GM21737 (cell line): ENCODE measurements around the gene ABCA7.

ENCODE experiments used
- ATAC-seq: cut with Tn5 transposase; IDR thresholded peaks from one replicate; pipeline ENCODE4 v1.9.1; 2021; ENCODE audit warnings: mild to moderate bottlenecking, moderate library complexity; ENCODE audit not compliant: unreplicated experiment

Gene ABCA7

GRCh38 chr19:1039646-1040475 is at the start of gene ABCA7:
ABCA7 (plus strand) TSS chr19:1040107; CDS start chr19:1041362, 1,255 bp downstream.
- ATAC-seq, result peak; percentile 74

DNA sequence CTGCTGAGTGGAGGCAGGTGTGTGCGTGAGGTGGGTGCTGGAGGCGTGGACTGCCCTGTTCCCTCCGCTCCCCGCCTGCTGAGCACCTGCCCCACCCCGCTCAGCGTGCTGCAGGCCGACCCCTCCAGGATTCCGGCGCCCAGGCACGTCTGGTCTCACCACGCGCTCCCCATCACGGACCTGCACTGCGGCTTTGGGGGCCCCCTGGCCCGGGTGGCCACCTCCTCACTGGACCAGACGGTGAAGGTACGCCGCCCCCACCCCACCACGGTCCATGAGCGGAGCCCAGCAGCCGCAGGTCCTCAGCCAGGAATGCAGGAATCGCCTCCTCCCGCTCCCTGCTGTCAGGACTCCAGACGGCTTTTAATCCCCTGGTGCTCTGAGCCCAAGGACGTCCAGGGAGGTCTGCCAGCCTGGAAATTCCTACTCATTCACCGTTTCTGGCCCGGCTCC is 49.8 kb upstream of the ABCA7 start:
- ATAC-seq, result no peak

DNA sequence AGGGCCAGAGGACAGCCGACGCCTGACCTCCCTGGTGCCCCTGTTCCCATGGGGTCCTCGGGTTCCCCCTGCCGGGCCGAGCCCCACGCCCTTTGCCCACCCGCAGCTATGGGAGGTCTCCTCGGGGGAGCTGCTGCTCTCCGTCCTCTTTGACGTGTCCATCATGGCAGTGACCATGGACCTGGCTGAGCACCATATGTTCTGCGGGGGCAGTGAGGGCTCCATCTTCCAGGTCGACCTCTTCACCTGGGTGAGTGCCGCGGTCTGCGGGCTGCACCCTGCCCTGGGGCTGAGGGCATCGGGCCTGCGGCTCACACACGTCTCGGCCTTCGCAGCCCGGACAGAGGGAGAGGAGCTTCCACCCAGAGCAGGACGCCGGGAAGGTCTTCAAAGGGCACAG is 49.2 kb upstream of the ABCA7 start:
- ATAC-seq, result no peak

DNA sequence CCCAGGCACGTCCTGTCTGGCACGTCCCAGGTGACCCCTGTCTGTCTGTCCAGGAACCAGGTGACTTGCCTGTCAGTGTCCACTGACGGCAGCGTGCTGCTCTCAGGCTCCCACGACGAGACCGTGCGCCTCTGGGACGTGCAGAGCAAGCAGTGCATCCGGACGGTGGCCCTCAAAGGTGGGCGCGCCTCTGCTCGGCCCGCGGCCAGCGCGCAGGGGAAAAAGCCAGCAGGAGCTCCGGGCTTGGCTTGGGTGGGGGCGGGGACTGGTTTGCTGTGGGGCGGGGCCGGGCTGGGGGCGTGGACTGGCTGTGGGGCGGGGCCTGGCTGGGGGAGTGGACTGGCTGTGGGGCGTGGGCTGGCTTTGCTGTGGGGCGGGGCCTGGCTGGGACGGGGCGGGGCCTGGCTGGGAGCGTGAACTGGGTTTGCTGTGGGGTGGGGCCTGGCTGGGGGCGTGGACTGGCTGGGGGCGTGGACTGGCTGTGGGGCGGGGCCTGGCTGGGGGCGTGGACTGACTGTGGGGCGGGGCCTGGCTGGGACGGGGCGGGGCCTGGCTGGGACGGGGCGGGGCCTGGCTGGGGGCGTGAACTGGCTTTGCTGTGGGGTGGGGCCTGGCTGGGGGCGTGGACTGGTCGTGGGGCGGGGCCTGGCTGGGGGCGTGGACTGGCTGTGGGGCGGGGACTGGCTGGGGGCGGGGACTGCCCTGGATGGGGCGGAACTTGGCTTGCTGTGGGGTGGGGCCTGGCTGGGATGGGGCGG is 48.6 kb upstream of the ABCA7 start:
- ATAC-seq, result no peak

DNA sequence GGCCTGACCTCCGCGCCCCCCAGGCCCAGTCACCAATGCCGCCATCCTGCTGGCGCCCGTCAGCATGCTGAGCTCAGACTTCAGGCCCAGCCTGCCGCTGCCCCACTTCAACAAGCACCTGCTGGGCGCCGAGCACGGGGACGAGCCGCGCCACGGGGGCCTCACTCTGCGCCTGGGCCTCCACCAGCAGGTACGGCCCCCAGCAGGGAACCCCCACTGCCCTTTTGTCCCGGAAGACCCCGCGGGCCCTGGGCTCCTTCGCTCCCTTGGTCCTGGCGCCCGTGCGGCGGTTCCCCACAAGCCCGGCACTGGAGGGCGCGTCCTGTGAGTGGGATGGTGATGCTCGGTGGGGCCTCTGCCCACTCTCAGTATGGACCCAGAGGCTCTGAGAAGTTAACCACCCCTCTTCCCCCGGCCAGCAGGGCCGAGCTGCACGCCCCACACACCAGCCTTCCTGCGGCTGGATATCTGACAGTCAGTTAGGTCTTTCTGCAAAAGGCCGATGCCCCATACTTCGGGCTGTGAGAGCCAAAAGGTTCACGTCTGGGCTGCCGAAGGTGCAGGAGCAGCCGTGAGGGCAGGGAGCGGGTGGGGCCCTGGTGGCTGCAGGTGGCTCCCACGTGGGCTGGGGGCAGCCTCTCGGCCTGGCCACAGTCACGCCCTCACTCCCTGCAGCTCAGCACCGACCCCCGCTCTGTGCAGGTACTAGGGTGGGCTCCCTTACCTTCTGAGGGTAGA is 47.8 kb upstream of the ABCA7 start:
- ATAC-seq, result no peak

GRCh38 chr19:992670-993055 is 47.2 kb upstream of the ABCA7 start:
- ATAC-seq, result no peak

DNA sequence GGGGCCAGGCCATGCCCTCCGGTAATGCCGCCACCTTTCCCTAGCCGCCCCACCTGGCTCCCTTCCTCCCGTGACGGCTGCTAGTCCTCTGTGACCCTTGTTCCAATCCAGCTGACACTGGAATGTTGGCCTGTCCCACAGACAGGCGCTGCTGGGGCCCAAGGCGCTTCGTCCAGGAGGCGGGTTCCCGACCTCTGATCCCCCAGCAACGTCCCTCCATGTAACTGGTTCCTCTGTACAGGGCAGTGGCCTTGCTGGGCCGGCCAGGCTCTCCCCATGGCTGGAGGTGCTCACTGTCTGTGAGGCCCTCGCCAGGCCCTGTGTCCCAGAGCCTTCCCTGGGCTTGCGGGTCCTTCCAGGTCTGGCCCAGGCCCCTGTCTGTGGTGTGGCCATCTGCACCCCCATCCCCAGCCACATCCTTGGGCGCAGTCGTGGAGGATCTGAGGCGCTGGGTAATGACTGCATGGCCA is 46.5 kb upstream of the ABCA7 start:
- ATAC-seq, result no peak

GRCh38 chr19:993831-994393 is 46.0 kb upstream of the ABCA7 start:
- ATAC-seq, result no peak

DNA sequence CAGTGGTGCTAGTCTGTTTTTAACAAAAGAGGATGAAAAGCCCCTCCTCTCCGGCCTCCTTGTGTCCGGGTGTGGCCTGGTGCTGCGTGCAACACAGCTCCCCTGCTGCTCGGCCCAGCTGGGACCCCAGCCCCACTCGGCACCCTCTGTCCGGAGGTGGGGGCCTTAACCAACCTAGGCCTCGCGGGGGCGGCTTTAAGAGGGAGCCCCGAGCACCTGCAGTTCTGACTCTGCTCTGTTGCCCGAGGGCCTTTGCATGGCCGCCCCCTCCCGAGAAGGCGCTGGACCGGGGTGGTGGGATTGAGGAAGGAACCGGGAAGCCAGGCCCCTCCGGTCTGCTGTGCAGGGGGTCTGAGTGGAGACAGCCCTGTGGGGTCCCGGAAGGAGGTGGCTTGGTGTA is 45.4 kb upstream of the ABCA7 start:
- ATAC-seq, result no peak

DNA sequence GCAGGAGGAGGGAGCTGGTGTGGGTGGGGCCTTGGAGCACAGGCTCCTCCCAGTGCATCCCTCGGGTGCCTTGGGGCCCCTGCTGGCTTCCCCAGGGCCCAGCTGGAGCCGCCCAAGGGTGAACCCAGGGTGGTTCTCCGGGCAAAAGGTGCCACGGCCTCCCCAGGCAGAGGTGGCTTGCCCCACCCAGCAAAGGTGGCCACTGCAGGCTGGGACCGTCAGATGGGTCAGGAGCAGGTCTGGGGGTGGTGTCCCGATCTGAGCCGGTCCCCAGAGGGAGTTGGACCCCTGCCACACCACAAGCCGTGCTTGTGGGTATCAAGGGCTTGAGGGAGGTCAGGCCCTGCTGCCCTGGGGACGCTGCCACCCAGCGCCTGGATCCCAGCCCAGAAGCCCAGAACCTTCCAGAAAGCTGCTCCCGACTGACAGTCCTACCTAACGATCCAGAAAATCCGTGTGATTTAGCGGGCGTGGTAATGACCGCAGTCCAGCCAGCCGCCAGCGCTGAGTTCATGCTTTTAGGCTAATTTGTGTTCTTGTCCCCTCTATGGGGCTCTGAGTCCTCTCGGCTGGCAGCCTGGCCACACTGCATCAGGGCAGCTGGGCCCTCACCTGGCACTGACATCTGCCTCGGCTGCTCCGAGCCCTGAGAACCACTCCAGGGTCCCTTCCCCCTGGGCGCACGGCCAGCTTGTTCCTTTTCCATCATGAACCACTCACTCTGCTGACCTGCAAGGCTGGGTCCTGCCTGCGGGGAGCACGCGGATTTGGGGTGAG is 44.7 kb upstream of the ABCA7 start:
- no peak for ATAC-seq

DNA sequence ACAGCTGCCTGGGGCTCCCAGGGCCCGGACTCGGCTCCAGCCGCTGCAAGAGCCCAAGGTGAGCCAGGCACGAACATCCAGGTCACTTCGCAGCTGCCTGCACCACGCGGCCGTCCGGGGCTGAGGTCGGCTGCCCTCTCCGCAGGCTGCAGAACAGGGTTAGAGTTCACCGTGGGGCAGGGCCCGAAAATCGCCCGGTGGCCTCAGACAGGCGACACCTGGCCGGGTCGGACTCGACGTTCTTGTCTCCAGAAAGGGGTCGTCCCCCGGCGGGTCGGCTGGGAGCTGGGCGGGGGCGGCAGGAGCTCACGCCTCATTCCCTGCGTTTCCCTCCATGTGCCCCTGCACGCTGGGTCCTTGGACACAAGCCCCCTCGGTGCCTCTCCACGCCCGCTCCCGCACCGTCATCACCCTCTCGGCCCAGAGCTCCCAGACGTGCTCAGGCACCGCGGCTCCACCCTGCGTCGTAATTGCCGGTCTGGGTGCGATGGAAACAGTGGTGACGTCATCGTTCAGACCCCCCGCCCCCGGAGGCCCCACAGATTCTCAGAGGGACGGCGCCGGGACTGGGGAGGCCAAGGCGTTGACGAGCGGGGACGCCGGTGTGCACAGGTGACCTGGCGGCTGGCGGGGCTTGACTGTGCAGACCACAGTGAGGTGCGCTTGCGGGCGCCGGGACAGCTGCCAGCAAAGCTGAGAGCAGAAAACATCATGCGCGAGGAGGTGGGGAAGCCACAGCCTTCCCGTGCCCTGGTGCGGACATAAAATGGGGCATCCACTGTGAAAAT is 43.7 kb upstream of the ABCA7 start:
- no peak for ATAC-seq

DNA sequence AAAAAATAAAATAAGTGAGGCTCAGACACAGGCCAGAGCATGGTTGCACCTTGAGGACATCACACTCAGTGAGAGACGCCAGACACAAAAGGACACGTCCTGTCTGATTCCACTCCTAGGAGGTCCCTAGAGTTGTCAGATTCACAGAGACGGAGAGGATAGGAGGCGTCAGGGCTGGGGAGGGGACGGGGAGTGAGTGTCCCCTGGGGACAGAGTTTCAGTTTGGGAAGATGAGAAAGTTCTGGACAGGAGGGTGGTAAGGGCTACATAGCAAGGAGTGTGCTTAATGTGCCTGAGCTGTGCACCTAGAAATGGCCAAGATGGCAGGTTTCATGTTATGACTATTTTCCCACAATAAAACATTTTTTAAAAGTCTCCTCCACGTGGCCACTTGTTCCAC is 41.8 kb upstream of the ABCA7 start:
- no peak for ATAC-seq

DNA sequence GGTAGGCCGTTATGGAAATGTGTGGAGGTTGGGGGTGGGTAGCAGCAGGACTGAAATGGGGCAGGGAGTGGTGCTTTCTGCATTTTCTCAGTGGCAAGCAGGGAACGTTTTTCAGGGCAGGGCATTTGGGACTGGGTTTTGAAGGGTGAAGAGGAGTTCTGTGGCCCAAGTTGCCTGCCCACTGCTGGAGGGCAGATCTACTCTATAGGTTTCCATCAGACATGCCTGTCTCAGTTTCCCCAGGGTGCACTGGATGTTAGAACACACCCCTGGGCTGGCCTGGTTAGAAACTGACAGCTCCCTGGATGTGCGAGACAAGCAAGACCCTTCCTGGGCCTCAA is 40.6 kb upstream of the ABCA7 start:
- ATAC-seq, result no peak

DNA sequence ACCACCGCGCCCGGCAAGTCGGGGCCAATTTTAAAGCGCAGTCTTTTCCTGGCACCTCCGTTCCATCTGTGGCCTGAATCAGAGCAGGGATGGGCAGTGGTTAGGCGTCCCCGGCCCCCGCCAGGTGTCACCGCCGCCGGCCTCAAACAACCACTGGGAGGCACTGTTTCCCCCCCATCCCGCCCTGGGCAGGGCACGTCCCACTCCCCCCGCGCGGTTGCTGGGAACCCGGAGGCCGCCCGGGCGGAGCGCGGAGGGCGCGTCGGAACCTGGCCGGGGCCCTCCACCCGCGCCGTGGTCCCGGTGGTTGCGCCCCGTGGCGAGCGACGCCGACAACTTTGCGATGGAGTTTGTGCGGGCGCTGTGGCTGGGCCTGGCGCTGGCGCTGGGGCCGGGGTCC is 39.8 kb upstream of the ABCA7 start, which contains the start of gene GRIN3B:
Gene GRIN3B (plus strand): TSS at position 325 of the 400 bp plus-strand sequence. CDS start 19 bp downstream, at position 344.
- no peak for ATAC-seq

- no peak for ATAC-seq
These were observed 39.0 kb upstream of the ABCA7 start for GRCh38 chr19:1000591-1001537.

DNA sequence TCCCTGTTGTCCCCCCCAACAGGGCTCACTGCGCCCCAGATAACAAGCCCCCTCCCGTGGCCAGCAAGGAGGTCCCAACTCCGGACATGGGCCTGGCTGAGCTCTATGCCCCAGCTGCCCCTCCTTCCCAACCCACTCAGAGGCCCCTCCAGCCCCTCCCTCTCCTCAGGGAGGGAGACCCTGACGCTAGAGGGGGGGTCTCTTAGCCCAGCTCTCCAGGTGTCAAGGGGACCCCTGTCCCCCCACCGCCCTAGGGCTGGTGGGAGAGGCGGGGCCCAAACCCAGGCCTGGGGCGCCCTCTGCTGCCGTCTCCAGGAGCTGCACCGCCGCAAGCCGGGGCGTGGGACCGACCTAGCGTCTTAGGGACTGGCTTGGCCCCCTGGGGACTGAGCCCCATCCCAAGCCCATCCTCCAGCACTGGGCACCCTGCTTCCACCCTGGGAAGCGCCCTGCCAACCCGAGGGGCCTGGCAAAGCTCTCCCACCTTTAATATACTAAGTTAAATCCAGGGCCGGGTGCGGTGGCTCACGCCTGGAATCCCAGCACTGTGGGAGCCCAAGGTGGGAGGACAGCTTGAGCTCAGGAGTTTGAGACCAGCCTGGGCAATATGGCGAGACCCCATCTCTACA is 38.3 kb upstream of the ABCA7 start:
- ATAC-seq, result no peak

DNA sequence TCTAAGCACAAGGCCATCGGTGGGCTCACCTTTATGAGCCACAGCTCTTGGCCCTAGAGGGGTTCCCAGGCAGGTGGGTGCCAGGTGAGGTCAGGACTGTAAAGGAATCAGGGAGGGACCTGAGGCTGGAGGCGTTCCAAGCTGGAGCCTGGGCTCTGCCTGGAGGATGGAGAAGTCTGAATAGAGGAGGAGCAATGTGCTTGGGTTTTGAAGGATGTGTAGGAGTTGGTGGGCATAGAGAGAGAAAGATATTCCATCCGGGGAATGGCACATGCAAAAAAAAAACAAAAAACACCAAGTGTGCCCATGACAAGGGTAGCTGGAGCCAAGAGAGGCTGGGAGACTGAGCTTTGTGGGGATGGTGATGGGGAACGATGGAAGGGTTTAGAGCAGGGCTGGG is 37.3 kb upstream of the ABCA7 start:
- ATAC-seq, result no peak

DNA sequence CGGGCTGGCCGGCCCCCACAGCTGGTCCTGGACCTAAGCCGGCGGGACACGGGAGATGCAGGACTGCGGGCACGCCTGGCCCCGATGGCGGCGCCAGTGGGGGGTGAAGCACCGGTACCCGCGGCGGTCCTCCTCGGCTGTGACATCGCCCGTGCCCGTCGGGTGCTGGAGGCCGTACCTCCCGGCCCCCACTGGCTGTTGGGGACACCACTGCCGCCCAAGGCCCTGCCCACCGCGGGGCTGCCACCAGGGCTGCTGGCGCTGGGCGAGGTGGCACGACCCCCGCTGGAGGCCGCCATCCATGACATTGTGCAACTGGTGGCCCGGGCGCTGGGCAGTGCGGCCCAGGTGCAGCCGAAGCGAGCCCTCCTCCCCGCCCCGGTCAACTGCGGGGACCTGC is 36.6 kb upstream of the ABCA7 start:
- no peak for ATAC-seq
